Fibroblast of pulmonary artery (primary cell): ENCODE data around the gene TRAF1.

Experiments
- DNase-seq: peaks from one replicate; pipeline ENCODE4 v3.0.0-alpha.2; 2010; ENCODE audit warnings: low read depth
- H3K4me3 ChIP-seq: replicated peaks from 2 replicates; pipeline ENCODE4 v1.5.1; 2011; ENCODE audit warnings: low read depth, mild to moderate bottlenecking, control low read depth, low read length, moderate library complexity
- TF ChIP-seq, protein P1 (sequence below): IDR thresholded peaks from 2 replicates; pipeline ENCODE4 v1.5.1; 2011; ENCODE audit warnings: mild to moderate bottlenecking, control low read depth, low read length, inconsistent platforms; ENCODE audit errors: missing control alignments

The TRAF1 gene

DNA sequence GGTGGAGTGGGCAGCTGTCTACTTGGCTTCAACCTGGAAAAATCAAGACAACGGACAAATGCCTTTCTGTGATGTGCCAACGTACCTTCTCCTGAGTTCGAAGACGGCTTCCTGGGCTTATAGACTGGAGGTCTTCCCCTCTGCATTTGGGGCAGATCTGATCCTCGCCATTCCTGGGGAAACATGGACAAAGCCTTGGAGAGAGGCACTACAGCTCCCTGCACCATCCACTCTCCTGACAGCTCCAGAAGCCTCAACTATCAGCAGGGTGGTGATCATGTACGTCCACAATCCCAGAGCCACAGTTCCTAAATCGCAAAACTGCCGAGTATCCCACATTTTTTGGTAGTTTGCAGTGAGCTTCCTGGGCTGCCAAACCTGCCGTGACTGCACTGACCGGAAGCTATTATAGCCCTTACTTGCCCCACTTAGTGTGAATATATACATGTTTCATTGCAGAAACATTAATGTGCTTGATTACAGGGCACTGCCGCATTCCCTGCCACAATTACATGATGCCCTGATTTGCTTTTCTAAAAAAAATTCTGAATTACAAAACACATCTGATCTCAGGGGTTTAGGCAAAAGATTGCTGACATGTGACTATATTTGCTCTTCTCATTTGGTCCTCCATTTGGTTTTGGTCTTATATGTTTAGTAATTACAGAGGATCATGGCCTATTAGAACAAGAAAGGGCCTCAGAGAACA, 2.8 kb downstream of the TRAF1 start:
- TF ChIP-seq, protein P1, sequence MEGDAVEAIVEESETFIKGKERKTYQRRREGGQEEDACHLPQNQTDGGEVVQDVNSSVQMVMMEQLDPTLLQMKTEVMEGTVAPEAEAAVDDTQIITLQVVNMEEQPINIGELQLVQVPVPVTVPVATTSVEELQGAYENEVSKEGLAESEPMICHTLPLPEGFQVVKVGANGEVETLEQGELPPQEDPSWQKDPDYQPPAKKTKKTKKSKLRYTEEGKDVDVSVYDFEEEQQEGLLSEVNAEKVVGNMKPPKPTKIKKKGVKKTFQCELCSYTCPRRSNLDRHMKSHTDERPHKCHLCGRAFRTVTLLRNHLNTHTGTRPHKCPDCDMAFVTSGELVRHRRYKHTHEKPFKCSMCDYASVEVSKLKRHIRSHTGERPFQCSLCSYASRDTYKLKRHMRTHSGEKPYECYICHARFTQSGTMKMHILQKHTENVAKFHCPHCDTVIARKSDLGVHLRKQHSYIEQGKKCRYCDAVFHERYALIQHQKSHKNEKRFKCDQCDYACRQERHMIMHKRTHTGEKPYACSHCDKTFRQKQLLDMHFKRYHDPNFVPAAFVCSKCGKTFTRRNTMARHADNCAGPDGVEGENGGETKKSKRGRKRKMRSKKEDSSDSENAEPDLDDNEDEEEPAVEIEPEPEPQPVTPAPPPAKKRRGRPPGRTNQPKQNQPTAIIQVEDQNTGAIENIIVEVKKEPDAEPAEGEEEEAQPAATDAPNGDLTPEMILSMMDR: no peak
- no peak for DNase-seq
- H3K4me3 ChIP-seq: no peak overlapping the region

- DNase-seq: no peak
- TF ChIP-seq, protein P1: no peak
- no peak overlapping the region for H3K4me3 ChIP-seq
These were observed 4.0 kb downstream of the TRAF1 start for GRCh38 chr9:120922404-120923195.

DNA sequence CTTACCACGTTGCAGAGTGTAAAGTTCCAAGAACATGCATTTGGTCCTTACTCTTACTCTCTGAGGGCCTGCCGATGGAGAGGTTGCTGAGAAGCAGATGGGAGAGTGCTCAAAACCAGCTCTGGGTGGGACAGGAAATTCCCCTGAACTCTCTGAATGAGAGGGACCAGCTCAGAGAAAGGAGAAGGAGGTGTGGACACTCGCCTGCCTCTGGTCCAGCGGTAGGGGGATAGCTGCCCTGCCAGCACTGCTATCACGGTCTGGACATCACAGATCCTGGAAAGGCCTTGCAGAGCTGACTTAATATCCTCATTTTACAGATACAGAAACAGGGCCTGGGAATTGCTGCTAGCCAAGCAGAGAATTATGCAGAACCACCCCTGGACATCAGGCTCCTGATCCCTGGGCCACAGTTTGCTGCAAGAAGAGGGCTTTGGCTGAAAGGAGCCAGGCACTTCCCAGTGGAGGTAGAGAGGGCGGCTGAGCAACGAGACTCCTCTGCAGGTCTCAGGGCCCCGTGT, 4.9 kb downstream of the TRAF1 start:
- DNase-seq: no peak
- TF ChIP-seq, protein P1: peak; percentile 17
- H3K4me3 ChIP-seq: no peak overlapping the region

GRCh38 chr9:120920806-120921178, 5.8 kb downstream of the TRAF1 start:
- TF ChIP-seq, protein P1: no peak
- no peak for DNase-seq
- no peak overlapping the region for H3K4me3 ChIP-seq

GRCh38 chr9:120919843-120920805, 6.5 kb downstream of the TRAF1 start:
- no peak for DNase-seq
- TF ChIP-seq, protein P1: no peak
- H3K4me3 ChIP-seq: no peak overlapping the region
